ENCODE measurements around the gene SLC12A3. TPM values are rescaled to one million over a fixed set of nuclear protein-coding genes. Genes with fewer than 3 reads are reported as not detected.

SLC12A3 gene
- polyA plus RNA-seq, 3 donors: 0.03 TPM; not detected in 2

GRCh38 chr16:56855946-56856345 is 9.1 kb upstream of the SLC12A3 start:
- H3K36me3 ChIP-seq (replicated peaks in 1 of 2; ENCODE audit: control insufficient read depth in 1 of 2, insufficient read depth in 2 of 2, low read length in 2 of 2): no peaks in the 10 kb centered on the region
- no peaks in the 10 kb centered on the region for H3K27me3 ChIP-seq (ENCODE audit: control insufficient read depth in 2 of 2, insufficient read depth in 2 of 2, low read length in 2 of 2)
- Mint-ChIP-seq H3K9me3 (no peaks in the 10 kb centered on the region), H3K27ac (peak overlapping the region in 1 of 7 donors; percentile 24), H3K4me1 (peaks cover 57% of the 10 kb centered on the region), H3K27me3 (ENCODE audit: low read depth in 3 of 3) (peaks cover 2 to 4% (median 3%) of the 10 kb centered on the region in 3 donors), H3K36me3 (no peaks in the 10 kb centered on the region), H3K4me3 (no peak overlapping the region)
- DNase-seq: no peak
- WGBS (ENCODE audit: insufficient coverage): 55% methylated on average over 2 of the region's 4 CpGs
- no peaks in the 10 kb centered on the region for H3K9me3 ChIP-seq (replicated peaks in 1 of 2; ENCODE audit: control insufficient read depth in 1 of 2, insufficient read depth in 1 of 2, low read length in 2 of 2)
- H3K79me2 ChIP-seq (ENCODE audit: insufficient read depth, low read length): no peaks in the 10 kb centered on the region
- no peak overlapping the region for H3K4me2 ChIP-seq (replicated peaks; ENCODE audit: extremely low read depth, low read length, poor library complexity, severe bottlenecking)
- no peaks in the 10 kb centered on the region for H4K20me1 ChIP-seq (ENCODE audit: insufficient read depth, low read length)
- peaks cover 45 to 51% of the 10 kb centered on the region in 2 donors for H3K4me1 ChIP-seq (ENCODE audit: control insufficient read depth in 1 of 2, insufficient read depth in 2 of 2, low read length in 2 of 2)
- intact Hi-C loops (cut with micrococcal nuclease): no loop called here
- H3K27ac ChIP-seq (ENCODE audit: low read depth in 1 of 2, low read length in 2 of 2): no peak overlapping the region
- H3K4me3 ChIP-seq (replicated peaks in 1 of 3; ENCODE audit: low read depth in 2 of 3, low read length in 3 of 3): no peak overlapping the region
- H2AFZ ChIP-seq (ENCODE audit: insufficient read depth, low read depth, low read length, poor library complexity, severe bottlenecking): no peak overlapping the region
- no peak for TF ChIP-seq CTCF (IDR thresholded peaks at IDR 0.05)
- H3K9ac ChIP-seq (ENCODE audit: insufficient read depth, low read length, poor library complexity, severe bottlenecking): no peak overlapping the region

- Histone ChIP-seq H3K4me3 (replicated peaks in 1 of 3; ENCODE audit: low read depth in 2 of 3, low read length in 3 of 3) (no peak overlapping the region), H3K79me2 (ENCODE audit: insufficient read depth, low read length) (no peaks in the 10 kb centered on the region), H3K27me3 (ENCODE audit: control insufficient read depth in 2 of 2, insufficient read depth in 2 of 2, low read length in 2 of 2) (no peaks in the 10 kb centered on the region), H3K4me1 (ENCODE audit: control insufficient read depth in 1 of 2, insufficient read depth in 2 of 2, low read length in 2 of 2) (peaks cover 55 to 56% of the 10 kb centered on the region in 2 donors), H4K20me1 (ENCODE audit: insufficient read depth, low read length) (no peaks in the 10 kb centered on the region), H3K9ac (ENCODE audit: insufficient read depth, low read length, poor library complexity, severe bottlenecking) (no peak overlapping the region), H3K27ac (ENCODE audit: low read depth in 1 of 2, low read length in 2 of 2) (no peak overlapping the region), H3K36me3 (replicated peaks in 1 of 2; ENCODE audit: control insufficient read depth in 1 of 2, insufficient read depth in 2 of 2, low read length in 2 of 2) (no peaks in the 10 kb centered on the region), H3K4me2 (replicated peaks; ENCODE audit: extremely low read depth, low read length, poor library complexity, severe bottlenecking) (no peak overlapping the region), H3K9me3 (replicated peaks in 1 of 2; ENCODE audit: control insufficient read depth in 1 of 2, insufficient read depth in 1 of 2, low read length in 2 of 2) (no peaks in the 10 kb centered on the region), H2AFZ (ENCODE audit: insufficient read depth, low read depth, low read length, poor library complexity, severe bottlenecking) (no peak overlapping the region)
- H3K9me3 Mint-ChIP-seq: no peaks in the 10 kb centered on the region
- TF ChIP-seq CTCF (IDR thresholded peaks at IDR 0.05): no peak
- no peak overlapping the region for H3K27ac Mint-ChIP-seq
- H3K36me3 Mint-ChIP-seq: no peaks in the 10 kb centered on the region
- H3K4me3 Mint-ChIP-seq: no peak overlapping the region
- intact Hi-C loops (cut with micrococcal nuclease): no loop called here
- H3K27me3 Mint-ChIP-seq (ENCODE audit: low read depth in 3 of 3): peaks cover 2 to 4% (median 4%) of the 10 kb centered on the region in 3 donors
- DNase-seq: no peak
- 67% methylated on average over 3 of the region's 6 CpGs for WGBS (ENCODE audit: insufficient coverage)
- peaks cover 64% of the 10 kb centered on the region for H3K4me1 Mint-ChIP-seq
Observed at GRCh38 chr16:56856876-56857447, 8.0 kb upstream of the SLC12A3 start.

Measured in CD14-positive monocyte (primary cell).